IPS-NIHi7 (cell line): ENCODE results near the gene PDIA3.
"Not testable (repeated sequence)": the region's sequence is repeated elsewhere in the genome, so short reads cannot be mapped to it uniquely, and the experiment has no call there.

Source experiments
- DNase-seq: peaks from one replicate; pipeline ENCODE4 v3.0.0; 2012; ENCODE audit warnings: mixed read lengths; ENCODE audit errors: extremely low spot score

The PDIA3 gene

GRCh38 chr15:43776718-43777266, 30.6 kb downstream of the PDIA3 start, which contains the start of gene ELL3:
Gene ELL3, minus strand, starts transcription at chr15:43776966. Its CDS starts 65 bp downstream, at chr15:43776901.
- no peak for DNase-seq

DNA sequence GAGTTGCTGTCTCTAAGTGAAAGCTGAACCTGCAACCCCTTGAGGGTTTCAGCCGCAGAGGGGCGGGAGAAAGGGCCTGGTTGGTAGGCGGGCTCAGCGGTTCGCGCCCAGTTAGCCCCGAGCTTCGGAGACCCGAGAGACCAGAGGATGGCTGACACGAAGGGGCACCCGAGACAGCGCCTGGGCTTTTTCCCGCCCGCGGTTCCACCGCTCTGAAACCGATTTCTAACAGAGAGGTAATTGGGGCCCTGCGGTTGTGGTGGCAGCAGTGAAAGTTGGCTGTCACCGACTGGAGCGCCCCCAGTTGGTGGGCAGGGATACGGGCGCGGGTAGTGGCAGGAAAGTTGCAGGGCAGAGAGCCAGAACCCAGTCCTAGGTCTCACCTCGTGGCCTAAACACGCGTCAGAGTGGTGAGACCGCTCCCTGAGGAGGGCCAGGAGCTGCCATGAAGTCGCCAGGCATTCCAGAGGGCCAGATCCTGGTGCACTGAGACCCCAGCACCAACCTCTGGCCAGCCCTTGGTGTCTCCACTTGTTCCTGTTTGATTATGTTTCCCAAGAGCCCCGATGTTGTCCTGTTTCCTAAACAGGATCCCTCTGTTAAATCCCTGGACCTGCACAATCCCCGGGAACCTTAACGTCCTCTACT, 31.2 kb downstream of the PDIA3 start:
- DNase-seq, result no peak

- DNase-seq, result no peak
Measured at GRCh38 chr15:43779016-43779415, 32.8 kb downstream of the PDIA3 start.

DNA sequence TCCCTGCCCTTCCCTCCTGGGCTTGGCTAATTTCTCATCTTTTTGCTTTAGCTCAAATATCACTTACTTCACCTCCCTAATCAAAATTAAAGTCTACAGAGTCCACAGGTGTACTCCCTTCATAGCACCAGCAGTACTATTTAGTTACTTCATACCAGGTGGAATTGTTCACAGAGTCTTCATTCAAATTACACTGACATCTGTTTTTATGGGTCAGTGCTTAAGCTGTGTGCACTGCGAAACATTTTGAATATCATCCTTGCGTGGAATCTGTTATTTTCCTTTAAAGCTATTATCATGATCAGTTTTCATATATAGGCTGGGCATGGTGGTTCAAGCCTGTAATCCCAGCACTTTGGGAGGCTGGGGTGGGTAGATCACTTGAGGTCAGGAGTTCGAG, 43.2 kb downstream of the PDIA3 start:
- DNase-seq, result no peak

- peak; percentile 100 for DNase-seq
Measured at GRCh38 chr15:43791993-43792760, 45.9 kb downstream of the PDIA3 start, which contains the start of gene SERF2. Gene SERF2, plus strand, starts transcription at chr15:43792320. Its CDS starts 57 bp downstream, at chr15:43792377.

DNA sequence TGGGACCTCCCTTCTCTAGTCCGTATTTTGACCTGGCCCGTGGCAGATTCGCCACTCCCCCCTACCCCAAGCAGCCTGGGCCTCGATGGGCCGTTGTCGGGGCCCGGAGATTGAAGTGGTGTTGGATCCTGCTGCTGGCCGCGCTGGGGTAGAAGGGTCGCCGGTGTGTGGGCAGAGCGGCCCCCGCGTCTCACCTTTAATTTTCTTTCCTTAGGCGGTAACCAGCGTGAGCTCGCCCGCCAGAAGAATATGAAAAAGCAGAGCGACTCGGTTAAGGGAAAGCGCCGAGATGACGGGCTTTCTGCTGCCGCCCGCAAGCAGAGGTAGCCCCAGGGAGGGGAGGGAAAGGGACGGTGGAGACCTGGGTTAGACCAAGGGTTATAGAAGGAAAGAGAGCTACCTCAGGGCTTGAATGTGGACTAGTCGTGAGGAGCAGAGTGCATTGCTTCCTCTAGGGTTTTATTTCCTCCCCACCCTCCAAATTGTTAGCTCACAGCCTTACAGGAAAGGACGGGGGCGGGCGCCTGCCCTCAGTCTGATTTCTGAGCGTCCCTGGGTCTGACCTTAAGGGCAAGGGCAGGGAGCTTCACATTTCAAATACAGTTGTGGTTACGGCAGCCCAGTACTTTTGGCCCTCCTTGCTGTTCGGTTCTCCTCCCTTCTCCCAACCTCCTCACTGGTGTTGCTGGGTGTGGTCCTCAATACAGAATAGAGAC, 46.7 kb downstream of the PDIA3 start:
- DNase-seq, result no peak

DNA sequence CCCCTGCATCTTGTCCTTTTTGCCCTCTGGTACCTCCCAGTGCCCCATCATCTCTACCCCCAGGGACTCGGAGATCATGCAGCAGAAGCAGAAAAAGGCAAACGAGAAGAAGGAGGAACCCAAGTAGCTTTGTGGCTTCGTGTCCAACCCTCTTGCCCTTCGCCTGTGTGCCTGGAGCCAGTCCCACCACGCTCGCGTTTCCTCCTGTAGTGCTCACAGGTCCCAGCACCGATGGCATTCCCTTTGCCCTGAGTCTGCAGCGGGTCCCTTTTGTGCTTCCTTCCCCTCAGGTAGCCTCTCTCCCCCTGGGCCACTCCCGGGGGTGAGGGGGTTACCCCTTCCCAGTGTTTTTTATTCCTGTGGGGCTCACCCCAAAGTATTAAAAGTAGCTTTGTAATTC, 47.4 kb downstream of the PDIA3 start:
- no peak for DNase-seq

GRCh38 chr15:43794269-43795037, 48.2 kb downstream of the PDIA3 start:
- no peak for DNase-seq

DNA sequence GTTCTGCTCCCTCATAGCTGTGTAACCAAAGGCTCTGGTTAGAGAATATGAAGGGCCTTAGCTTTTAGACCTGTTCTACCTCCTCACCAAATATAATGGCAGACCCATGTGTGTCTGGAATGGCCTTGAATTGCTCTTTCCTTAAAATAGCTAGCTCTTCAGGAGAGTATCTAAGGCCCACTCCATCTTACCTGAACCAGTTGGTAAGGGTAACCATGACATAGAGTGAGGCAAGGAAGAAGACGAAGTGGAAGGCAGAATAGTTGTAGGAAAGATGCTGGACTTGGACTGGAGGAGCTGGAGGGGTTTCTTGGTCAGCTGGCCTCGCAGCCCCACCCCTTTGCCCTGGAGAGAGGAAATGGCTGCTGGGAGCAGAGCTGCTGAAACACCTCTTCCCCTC, 49.0 kb downstream of the PDIA3 start:
- DNase-seq, result no peak

GRCh38 chr15:43795997-43796396, 49.8 kb downstream of the PDIA3 start:
- no peak for DNase-seq

DNA sequence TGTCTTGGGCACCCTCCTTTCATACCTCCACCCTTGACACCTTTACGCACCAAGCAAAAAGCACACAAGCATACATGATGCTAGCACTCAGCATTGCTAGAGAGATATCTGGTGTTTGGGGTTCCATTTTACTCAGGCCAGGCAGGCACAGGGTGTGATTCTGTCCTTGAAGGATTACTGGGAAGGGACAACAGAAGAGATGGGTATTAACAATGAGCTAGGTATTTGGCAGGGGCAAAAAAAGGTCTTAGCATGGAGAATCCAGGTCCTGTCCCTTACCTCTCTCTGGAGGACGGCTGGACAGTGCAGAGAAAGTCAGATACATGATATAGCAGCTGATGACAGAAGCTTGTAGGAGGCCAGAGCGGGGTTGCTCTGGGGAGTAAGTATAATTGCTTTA, 50.3 kb downstream of the PDIA3 start:
- DNase-seq, result no peak

GRCh38 chr15:43799209-43799944, 53.1 kb downstream of the PDIA3 start:
- DNase-seq, result no peak

GRCh38 chr15:43799945-43800285, 53.7 kb downstream of the PDIA3 start, which contains the start of gene SERINC4:
Gene SERINC4, minus strand, starts transcription at chr15:43800220. Its CDS starts 234 bp downstream, at chr15:43799986.
- no peak for DNase-seq

- peak; percentile 87 for DNase-seq
Measured at GRCh38 chr15:43800286-43801141, 54.3 kb downstream of the PDIA3 start, which contains the start of gene HYPK. Gene HYPK, plus strand, starts transcription at chr15:43800599. Its CDS starts 24 bp downstream, at chr15:43800623.

- DNase-seq, result not testable (repeated sequence)
Measured at GRCh38 chr15:43802676-43803075, 56.4 kb downstream of the PDIA3 start.

GRCh38 chr15:43808435-43808950, 62.3 kb downstream of the PDIA3 start:
- no peak for DNase-seq

- no peak for DNase-seq
Measured at GRCh38 chr15:43808960-43809678, 62.9 kb downstream of the PDIA3 start.

DNA sequence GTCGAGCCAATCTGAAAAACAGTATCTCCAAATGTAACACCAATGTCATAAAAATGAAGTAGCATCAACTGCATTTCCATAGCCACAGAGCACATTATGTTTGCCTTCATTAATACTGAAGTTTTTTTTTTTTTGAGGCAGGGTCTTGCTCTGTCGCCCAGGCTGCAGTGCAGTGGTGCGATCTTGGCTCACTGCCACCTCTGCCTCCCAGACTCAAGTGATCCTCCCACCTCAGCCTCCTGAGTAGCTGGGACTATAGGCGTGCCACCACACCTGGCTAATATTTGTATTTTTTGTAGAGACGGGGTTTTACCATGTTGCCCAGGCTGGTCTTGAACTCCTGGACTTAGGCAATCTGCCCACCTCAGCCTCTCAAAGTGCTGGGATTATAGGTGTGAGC, 68.8 kb downstream of the PDIA3 start:
- DNase-seq, result not testable (repeated sequence)

GRCh38 chr15:43821505-43821904, 75.3 kb downstream of the PDIA3 start:
- DNase-seq, result no peak
